Muscle of leg (tissue), 9 donors: ENCODE data around the gene VWA3A. TPM values are rescaled to one million over a fixed set of nuclear protein-coding genes. Genes with fewer than 3 reads are reported as not detected.

Source experiments
- polyA plus RNA-seq, 8 donors: library from polyadenylated mRNA; unstranded; fragments of 120-200 nt; gene quantifications; one replicate each; pipeline versions ENCODE4 v1.2.1 to v1.2.3, GENCODE V29; 2013; ENCODE audit warnings: inconsistent platforms in 1 of 8, low replicate concordance in 1 of 8; ENCODE audit not compliant: insufficient read length in 8 of 8, insufficient read depth in 1 of 8
- total RNA-seq: library from RNA; stranded (reverse); fragments of 120-200 nt; gene quantifications from one replicate; pipeline ENCODE4 v1.2.4, GENCODE V29; 2013

The VWA3A gene
- total and polyA plus RNA-seq, 9 donors: 0.08 to 0.53 (median 0.19) TPM; not detected in 1

Other genes with a start within 250 kb of the VWA3A start
- gene NPIPB4, start 234.8 kb upstream of the VWA3A start, total RNA-seq: 33.1 TPM
- 100 to 1,000 TPM in 2 of 8 donors, 10 to 100 TPM in 6; 16.2 to 116 (median 47.9) TPM for gene NPIPB4, start 234.8 kb upstream of the VWA3A start, polyA plus RNA-seq
- gene UQCRC2, start 139.2 kb upstream of the VWA3A start, total RNA-seq: 260 TPM
- gene UQCRC2, start 139.2 kb upstream of the VWA3A start, polyA plus RNA-seq: 100 to 1,000 TPM; 240 to 324 (median 277) TPM
- not detected for gene PDZD9, start 91.4 kb upstream of the VWA3A start, total RNA-seq
- gene PDZD9, start 91.4 kb upstream of the VWA3A start, polyA plus RNA-seq: under 1 TPM in 7 of 8 donors, not detected in 1; 0.14 to 0.89 (median 0.31) TPM
- gene MOSMO, start 84.4 kb upstream of the VWA3A start, total RNA-seq: 12.7 TPM
- 10 to 100 TPM in 7 of 8 donors, 1 to 10 TPM in 1; 9.0 to 15.8 (median 11.8) TPM for gene MOSMO, start 84.4 kb upstream of the VWA3A start, polyA plus RNA-seq
- not detected for gene SDR42E2, start 70.0 kb downstream of the VWA3A start, total RNA-seq
- gene SDR42E2, start 70.0 kb downstream of the VWA3A start, polyA plus RNA-seq: under 1 TPM in 5 of 8 donors, not detected in 3; 0.04 to 0.22 (median 0.07) TPM
- 38.9 TPM for gene EEF2K, start 113.7 kb downstream of the VWA3A start, total RNA-seq
- 10 to 100 TPM; 27.8 to 54.7 (median 38.8) TPM for gene EEF2K, start 113.7 kb downstream of the VWA3A start, polyA plus RNA-seq
- gene POLR3E, start 204.9 kb downstream of the VWA3A start, total RNA-seq: 29.7 TPM
- gene POLR3E, start 204.9 kb downstream of the VWA3A start, polyA plus RNA-seq: 10 to 100 TPM; 30.7 to 43.4 (median 35.8) TPM